Activated B cell treated with CpG ODN at 0.5 μM for 24 hours (primary cell): ENCODE measurements around the gene PPP1R9B. TPM values are rescaled to one million over a fixed set of nuclear protein-coding genes. Genes with fewer than 3 reads are reported as not detected.

Experiments used
- ATAC-seq: fragments of 200-7000 bp; cut with Tn5 transposase; one replicate; pipeline ENCODE4 v1.10.0; 2021; ENCODE audit warnings: low read depth, mild to moderate bottlenecking, moderate library complexity
- CTCF ChIA-PET: fragments of 350-600 bp; sonication (Branson Sonifier 250); formaldehyde crosslinking; loops from one replicate; lab custom pipeline; 2021; ENCODE audit warnings: antibody characterized with exemption; lab: Charles Lee
- POLR2A ChIA-PET: fragments of 350-600 bp; sonication (Branson Sonifier 250); formaldehyde crosslinking; loops from one replicate; lab custom pipeline; 2021; ENCODE audit warnings: antibody characterized with exemption; lab: Charles Lee
- DNase-seq: peaks from one replicate; pipeline ENCODE4 v3.0.0; 2022
- H3K27ac Mint-ChIP-seq: one replicate; pipeline ENCODE4 v1.8.0; 2020; ENCODE audit warnings: mixed read lengths
- H3K27me3 Mint-ChIP-seq: one replicate; pipeline ENCODE4 v1.8.0; 2021; ENCODE audit warnings: mixed read lengths
- H3K36me3 Mint-ChIP-seq: one replicate; pipeline ENCODE4 v1.8.0; 2021; ENCODE audit warnings: low read depth, mixed read lengths
- H3K4me1 Mint-ChIP-seq: one replicate; pipeline ENCODE4 v1.8.0; 2021; ENCODE audit warnings: mixed read lengths
- H3K4me3 Mint-ChIP-seq: one replicate; pipeline ENCODE4 v1.8.0; 2020; ENCODE audit warnings: mild to moderate bottlenecking, mixed read lengths
- H3K9me3 Mint-ChIP-seq: one replicate; pipeline ENCODE4 v1.8.0; 2020; ENCODE audit warnings: mixed read lengths
- intact Hi-C: fragments of 100-400 bp; cut with micrococcal nuclease; formaldehyde crosslinking; loops from one replicate; pipeline ENCODE4 v1.15.1; 2024
- total RNA-seq: library from RNA; stranded (reverse); gene quantifications from 2 replicates; pipeline ENCODE4 v1.2.3, GENCODE V29; 2022
- TF ChIP-seq, protein P1 (sequence below): fragments of 200-600 bp; IDR thresholded peaks from one replicate; pipeline ENCODE4 v1.8.0; 2022; ENCODE audit warnings: antibody characterized with exemption, mild to moderate bottlenecking

Gene PPP1R9B
- total RNA-seq, 1 donor from 2014 or later, result 313 TPM

DNA sequence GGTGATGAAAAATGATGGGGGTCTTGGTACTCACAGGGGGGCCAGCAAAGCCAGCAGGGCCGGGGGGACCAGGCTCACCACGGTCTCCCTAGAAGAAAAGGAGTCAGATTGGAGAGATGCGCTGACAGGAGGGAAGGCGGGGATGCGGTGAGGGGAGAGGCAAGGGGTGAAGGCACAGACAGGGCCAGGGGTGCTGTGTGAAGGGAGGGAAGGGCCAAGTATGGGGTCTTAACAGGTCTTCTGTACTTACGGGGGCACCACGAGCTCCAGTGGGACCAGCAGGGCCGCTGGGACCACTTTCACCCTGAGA lies 39.8 kb upstream of the PPP1R9B start:
- Mint-ChIP-seq H3K4me1 (peaks cover 33% of the 10 kb centered on the region), H3K4me3 (no peak overlapping the region), H3K27ac (no peak overlapping the region), H3K36me3 (peaks cover 10% of the 10 kb centered on the region), H3K9me3 (no peaks in the 10 kb centered on the region), H3K27me3 (no peaks in the 10 kb centered on the region)
- POLR2A ChIA-PET, result interaction anchor here (1.1 to 1.2 kb wide), 2 partner anchors 10 to 12 kb away, joined by 3 to 6 read pairs; no protein-coding TSS in a partner anchor
- CTCF ChIA-PET, result interaction anchor here (1.3 to 2.1 kb wide), 2 partner anchors 10 to 20 kb away, joined by 4 to 5 read pairs; no protein-coding TSS in a partner anchor
- intact Hi-C loops, result no loop called here
- TF ChIP-seq, protein P1, sequence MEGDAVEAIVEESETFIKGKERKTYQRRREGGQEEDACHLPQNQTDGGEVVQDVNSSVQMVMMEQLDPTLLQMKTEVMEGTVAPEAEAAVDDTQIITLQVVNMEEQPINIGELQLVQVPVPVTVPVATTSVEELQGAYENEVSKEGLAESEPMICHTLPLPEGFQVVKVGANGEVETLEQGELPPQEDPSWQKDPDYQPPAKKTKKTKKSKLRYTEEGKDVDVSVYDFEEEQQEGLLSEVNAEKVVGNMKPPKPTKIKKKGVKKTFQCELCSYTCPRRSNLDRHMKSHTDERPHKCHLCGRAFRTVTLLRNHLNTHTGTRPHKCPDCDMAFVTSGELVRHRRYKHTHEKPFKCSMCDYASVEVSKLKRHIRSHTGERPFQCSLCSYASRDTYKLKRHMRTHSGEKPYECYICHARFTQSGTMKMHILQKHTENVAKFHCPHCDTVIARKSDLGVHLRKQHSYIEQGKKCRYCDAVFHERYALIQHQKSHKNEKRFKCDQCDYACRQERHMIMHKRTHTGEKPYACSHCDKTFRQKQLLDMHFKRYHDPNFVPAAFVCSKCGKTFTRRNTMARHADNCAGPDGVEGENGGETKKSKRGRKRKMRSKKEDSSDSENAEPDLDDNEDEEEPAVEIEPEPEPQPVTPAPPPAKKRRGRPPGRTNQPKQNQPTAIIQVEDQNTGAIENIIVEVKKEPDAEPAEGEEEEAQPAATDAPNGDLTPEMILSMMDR, result no peak
- DNase-seq, result no peak
- no peak for ATAC-seq

DNA sequence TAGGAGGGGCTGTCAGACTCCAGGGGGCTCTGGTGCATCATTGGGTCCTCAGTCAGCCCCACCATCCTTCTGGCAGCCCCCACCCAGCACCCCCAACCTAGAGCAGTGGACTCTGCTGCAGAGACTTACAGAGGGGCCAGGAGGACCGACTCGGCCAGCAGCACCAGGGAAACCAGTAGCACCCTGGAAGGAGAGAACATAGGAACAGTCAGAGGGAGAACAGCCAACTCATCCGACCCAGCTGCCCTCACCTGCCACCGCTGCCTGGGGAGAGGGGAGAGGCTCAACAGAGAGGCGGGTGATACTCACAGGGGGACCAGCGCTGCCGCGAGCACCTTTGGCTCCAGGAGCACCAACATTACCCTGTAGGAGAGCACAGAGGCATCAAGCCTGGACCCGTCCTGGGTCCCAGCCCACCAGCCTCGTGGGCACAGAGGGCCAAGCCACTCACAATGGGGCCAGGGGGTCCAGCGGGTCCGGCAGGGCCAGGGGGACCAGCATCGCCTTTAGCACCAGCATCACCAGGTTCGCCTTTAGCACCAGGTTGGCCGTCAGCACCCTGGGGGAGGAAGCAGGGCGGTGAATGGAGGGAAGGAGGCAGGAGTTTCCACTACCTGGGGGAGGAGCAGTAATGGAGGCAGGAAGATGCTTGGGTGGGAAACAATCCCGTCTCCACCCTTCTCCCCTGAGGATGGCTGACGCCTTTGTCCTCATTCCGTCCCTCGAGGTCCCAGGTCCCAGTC lies 39.2 kb upstream of the PPP1R9B start:
- DNase-seq (no peak), ATAC-seq (no peak)
- Mint-ChIP-seq H3K9me3 (no peaks in the 10 kb centered on the region), H3K27ac (no peak overlapping the region), H3K36me3 (peaks cover 12% of the 10 kb centered on the region), H3K4me3 (no peak overlapping the region), H3K27me3 (no peaks in the 10 kb centered on the region), H3K4me1 (peaks cover 39% of the 10 kb centered on the region)
- TF ChIP-seq, protein P1, result no peak
- ChIA-PET CTCF (interaction anchor here (1.3 to 2.1 kb wide), 2 partner anchors 10 to 20 kb away, joined by 4 to 5 read pairs; no protein-coding TSS in a partner anchor), POLR2A (interaction anchor here (0.5 to 1.2 kb wide), 2 partner anchors 11 to 41 kb away, joined by 3 to 4 read pairs; no protein-coding TSS in a partner anchor)
- intact Hi-C loops, result no loop called here

DNA sequence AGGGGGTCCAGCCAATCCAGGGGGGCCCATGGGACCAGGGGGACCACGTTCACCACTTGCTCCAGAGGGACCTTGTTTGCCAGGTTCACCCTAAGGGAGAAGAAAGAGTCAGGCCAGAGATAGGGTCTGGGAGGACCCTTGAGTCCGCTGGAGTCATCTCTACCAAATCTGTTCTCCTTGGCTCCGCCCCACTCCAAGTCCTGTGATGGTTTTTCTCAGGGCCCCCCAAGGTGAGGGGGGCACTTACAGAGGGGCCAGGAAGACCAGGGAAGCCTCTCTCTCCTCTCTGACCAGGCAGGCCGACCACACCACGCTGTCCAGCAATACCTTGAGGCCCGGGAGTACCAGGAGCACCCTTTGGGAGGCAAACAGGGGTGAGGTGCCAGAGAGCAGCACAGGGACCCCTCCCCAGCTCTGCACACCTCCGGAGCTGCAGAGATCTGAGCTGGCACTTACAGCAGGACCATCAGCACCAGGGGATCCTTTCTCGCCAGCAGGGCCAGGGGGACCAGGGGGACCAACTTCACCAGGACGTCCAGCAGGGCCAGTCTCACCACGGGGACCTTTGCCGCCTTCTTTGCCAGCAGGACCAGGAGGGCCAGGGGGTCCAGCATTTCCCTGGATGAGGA lies 38.6 kb upstream of the PPP1R9B start:
- Mint-ChIP-seq H3K27me3 (no peaks in the 10 kb centered on the region), H3K27ac (no peak overlapping the region), H3K36me3 (peaks cover 12% of the 10 kb centered on the region), H3K4me3 (no peak overlapping the region), H3K9me3 (no peaks in the 10 kb centered on the region), H3K4me1 (peaks cover 45% of the 10 kb centered on the region)
- CTCF ChIA-PET, result interaction anchor here (1.0 kb wide), 1 partner anchor 9 kb away, joined by 4 read pairs; no protein-coding TSS in a partner anchor
- POLR2A ChIA-PET, result interaction anchor here (0.5 kb wide), 1 partner anchor 40 kb away, joined by 4 read pairs; no protein-coding TSS in a partner anchor
- ATAC-seq (no peak), DNase-seq (no peak)
- intact Hi-C loops, result no loop called here
- TF ChIP-seq, protein P1, result no peak

DNA sequence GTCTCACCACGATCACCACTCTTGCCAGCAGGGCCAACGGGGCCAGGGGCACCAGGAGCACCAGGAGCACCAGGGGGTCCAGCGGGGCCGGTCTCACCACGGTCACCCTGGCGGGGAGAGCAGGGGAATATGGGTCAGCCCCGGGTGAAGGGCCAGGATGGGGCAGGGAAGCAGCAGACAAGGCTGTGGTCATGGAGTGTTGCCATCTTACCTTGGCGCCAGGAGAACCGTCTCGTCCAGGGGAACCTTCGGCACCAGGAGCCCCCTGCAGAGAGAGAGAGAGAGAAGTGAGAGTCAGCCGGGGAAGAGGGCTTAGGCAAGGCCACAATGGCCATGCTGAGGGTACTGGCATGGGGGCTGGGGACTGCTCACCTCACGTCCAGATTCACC lies 38.0 kb upstream of the PPP1R9B start:
- TF ChIP-seq, protein P1, result no peak
- Mint-ChIP-seq H3K9me3 (no peaks in the 10 kb centered on the region), H3K36me3 (peaks cover 12% of the 10 kb centered on the region), H3K27me3 (no peaks in the 10 kb centered on the region), H3K4me3 (no peak overlapping the region), H3K27ac (no peak overlapping the region), H3K4me1 (peaks cover 45% of the 10 kb centered on the region)
- ATAC-seq (no peak), DNase-seq (no peak)
- intact Hi-C loops, result no loop called here
- CTCF ChIA-PET, result interaction anchor here (1.0 kb wide), 1 partner anchor 10 kb away, joined by 4 read pairs; no protein-coding TSS in a partner anchor
- POLR2A ChIA-PET, result no interaction called here
